HG02938 (cell line): ENCODE measurements around the gene MARS2.
"Not testable (repeated sequence)": the region's sequence is repeated elsewhere in the genome, so short reads cannot be mapped to it uniquely, and the experiment has no call there.

Source experiments
- ATAC-seq: cut with Tn5 transposase; IDR thresholded peaks from one replicate; pipeline ENCODE4 v1.9.1; 2021; ENCODE audit warnings: mild to moderate bottlenecking, moderate library complexity; ENCODE audit not compliant: unreplicated experiment

The MARS2 gene

DNA sequence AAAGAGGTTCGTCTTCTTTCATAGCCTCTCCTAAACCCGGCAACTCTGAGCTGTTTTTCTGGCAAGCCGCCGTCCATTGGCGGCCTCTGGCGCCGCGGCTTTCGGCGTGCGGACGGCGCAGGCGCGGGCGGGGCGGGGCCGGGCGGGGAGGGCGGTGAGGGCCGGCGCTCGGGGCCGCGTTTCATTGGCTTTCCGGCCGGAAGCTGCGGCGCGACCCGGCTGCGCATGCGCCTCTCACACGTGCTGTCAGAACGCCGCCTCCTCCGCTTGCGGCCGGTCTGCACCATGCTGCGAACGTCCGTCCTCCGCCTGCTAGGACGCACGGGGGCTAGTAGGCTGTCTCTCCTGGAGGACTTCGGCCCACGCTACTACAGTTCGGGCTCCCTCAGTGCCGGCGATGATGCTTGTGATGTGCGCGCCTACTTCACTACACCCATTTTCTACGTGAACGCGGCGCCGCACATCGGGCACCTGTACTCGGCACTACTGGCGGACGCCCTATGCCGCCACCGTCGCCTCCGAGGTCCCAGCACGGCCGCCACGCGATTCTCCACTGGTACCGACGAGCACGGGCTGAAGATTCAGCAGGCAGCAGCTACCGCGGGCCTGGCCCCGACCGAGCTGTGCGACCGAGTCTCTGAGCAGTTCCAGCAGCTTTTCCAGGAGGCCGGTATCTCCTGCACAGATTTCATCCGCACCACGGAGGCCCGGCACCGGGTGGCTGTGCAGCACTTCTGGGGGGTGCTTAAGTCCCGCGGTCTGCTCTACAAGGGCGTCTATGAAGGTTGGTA, at the start of gene MARS2:
MARS2 (plus strand) TSS at position 249 of the 791 bp plus-strand sequence; CDS start at position 286, 37 bp downstream.
- ATAC-seq: peak; percentile 74

DNA sequence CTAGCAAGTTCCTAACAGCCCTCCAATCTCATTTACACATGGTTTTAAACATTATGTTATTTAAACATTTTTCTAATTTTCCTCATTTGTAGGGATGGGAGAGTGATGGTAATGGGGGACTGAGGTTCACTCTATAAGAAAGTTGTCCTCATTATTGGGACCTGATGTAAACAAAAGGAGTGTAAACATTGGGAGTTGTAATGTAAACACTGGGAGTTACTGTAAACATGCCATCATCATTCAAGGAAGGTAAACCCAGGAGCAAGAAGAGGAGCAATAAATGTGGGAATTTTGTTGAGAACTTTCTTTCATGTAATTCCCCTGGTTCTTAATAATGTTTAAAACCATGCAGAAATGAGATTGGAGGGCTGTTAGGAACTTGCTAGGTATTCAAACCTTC, 47.6 kb upstream of the MARS2 start:
- ATAC-seq: no peak

DNA sequence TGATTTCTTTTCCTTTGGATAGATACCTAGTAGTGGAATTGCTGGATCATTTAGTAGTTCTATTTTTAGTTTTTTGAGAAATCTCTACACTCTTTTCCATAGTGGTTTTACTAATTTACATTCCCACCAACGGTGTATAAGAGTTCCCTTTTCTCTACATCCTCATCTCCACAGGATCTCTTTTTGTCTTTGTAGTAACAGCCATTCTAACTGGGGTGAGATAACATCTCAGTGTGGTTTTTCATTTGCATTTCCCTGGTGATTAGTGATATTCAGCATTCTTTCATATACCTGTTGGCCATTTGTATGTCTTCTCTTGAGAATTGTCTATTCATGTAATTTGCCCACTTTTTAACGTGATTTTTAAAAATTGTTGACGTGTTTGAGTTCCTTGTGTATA, 43.5 kb upstream of the MARS2 start:
- ATAC-seq: no peak

DNA sequence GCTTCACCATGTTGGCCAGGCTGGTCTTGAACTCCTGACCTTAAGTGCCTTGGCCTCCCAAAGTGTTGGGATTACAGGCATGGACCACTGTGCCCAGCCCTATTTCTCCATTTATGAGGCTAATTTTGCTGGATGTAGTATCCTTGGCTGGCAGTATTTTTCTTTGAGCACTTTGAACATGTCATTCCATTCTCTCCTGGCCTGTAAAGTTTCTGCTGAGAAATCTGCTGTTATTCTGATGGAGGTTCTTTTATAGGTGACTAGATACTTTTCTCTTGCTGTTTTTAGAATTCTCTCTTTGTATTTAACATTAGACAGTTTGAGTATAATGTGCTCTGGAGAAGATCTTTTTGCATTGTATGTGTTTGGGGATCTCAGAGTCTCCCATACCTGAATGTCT, 38.9 kb upstream of the MARS2 start:
- no peak for ATAC-seq

DNA sequence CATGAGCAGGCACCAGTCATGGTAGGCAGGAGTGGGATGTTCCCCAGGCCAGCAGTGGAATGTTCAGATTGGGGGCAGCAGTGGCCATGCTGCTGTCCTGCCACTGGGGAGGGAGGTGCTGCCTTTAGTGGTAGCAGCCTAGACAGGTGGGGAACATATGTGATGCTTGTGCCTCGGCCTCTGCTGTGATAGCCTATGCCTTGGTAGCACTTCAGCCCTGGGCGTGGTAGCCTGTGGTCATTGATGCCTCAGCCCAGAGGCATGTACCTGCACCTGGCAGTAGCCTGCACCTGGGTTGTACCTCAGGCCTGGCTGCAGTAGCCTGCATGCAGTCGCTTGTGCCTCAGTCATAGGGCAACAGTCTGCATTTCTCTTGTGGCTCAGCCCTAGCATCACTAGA, 36.9 kb upstream of the MARS2 start:
- no peak for ATAC-seq

DNA sequence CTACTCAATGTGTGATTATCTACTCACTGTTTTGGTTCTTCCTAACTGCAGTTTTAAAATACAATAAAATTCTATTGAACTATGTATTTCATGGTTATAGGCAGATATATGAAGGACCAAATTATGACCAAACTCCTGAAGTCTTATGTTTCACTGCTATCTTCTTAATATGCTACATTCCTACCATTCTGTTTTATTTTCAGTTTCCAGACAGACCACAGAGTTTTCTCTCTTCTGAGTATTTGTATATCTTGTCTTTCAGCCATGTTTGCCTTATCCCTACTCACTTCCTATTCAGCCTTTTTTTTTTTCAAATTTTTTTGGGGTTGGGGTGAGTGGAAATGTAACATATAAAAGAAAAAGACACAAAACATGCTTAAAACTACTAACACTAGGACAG, 36.1 kb upstream of the MARS2 start:
- ATAC-seq: no peak

DNA sequence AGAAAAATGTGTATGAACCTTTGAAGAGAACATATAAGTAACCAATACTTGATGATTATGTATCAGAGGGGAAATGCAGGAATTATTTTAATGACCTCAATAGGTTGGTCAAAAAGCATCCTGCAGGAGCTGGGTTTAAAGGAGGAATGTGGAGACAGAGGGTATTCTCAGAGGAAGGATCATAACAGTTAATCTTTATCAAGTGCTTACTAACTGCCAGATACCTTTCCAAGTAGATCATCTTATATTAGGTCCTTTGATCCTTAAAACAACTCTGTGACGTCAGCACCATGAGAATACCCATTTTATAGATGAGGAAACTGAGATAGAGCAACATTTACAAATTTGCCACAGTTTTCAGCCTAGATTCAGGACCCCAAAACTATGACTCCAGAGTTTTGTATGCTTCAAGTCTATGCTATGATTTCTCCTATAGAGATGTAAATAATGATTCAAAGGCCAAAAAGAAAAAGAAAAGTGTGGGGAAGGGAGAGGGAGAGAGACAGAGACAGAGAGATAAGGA, 32.7 kb upstream of the MARS2 start:
- ATAC-seq: no peak

DNA sequence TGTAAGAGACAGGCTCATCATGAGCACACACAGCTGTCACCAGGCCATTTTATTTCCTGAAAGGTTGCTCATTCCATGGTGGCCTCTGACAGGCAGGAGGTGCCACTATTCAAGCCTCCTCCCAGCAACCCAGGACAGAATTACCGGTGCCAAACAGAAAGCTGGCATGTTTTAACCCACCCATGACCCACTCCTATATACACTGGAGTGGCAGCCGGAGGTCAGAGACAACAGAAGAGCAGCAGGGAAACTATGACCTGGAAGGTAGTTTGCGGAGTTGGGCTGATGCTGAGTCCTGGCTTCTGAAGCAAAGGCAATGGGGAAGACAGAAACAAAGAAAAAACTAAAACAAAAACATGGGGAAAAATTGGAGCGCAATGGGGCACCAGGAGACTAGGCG, 32.1 kb upstream of the MARS2 start:
- no peak for ATAC-seq

DNA sequence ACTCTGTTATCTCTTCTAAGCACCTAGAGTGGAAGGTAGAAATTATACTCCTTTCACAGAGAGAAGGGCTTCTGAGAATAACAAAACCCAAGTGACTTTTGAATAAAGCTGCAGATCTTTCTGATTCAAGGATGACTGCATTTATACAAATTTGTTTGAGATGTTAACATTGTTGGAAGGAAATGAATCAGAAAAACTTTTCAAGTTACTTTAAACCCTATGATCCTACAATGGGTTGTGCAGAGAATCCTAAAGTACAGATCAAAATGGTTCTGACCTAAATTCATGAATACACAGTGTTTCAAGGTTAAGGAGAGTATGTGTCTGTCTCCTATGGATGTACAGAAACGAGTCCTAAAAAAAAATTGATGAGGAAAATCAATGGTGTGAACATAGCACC, 31.6 kb upstream of the MARS2 start:
- ATAC-seq: no peak

DNA sequence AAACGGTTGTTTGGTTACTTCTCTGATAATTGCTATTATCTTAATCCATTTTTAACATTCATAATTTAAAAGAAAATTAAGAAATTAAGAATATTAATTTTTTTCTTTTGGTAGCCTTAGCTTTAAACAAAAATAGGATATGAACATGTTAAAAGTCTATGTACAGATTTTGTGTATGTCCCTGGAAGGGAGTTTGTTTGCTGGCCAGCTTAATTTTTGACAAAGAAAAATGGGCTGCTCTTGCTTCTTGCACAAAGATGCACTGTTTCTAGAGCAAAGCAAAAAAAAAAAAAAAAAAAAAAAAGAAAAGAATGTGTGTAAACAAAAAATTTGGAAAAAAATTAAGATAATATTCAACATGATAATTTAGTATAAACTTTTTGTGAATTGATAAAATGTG, 31.1 kb upstream of the MARS2 start:
- ATAC-seq: no peak

DNA sequence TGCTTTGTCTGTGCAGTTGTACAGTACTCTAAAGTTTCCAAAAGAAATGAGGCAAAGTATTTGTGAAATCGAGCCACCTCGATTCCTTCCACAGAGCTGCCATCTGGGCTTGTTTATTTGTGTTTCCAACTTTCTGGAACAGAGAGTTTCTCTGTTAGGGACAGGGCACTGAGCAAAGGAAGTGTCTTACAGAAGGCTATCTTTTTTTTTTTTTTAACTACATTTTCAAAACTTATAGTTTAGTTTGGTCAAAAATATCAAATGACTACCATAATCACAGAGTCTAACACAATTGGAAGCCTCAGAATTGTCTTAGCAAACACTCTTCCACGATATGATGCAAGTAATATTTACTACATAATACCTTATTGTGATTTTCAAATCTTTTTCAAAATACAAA, 30.6 kb upstream of the MARS2 start:
- no peak for ATAC-seq

DNA sequence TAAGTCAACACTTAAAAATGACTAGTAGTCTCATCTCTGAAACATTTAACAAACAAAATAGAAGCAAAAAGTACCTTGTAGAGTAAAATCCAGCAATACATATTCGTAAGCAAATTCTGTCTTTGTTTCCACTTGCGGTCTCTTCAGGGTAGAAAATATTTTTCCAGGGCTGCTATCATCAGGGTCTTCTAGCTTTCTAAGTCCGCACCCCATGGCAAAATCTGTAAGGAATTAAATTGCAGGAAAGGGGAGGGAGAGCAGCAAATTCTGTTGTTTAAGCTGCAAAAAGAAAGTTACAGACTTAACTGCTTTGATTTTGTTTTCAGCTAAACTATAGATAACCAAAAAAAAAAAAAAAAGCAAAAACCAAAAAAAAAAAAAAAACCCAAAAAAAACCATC, 29.9 kb upstream of the MARS2 start, which contains the start of gene RFTN2:
RFTN2 (minus strand) TSS at position 342 of the 400 bp plus-strand sequence; CDS start at position 213, 129 bp downstream.
- ATAC-seq: no peak

DNA sequence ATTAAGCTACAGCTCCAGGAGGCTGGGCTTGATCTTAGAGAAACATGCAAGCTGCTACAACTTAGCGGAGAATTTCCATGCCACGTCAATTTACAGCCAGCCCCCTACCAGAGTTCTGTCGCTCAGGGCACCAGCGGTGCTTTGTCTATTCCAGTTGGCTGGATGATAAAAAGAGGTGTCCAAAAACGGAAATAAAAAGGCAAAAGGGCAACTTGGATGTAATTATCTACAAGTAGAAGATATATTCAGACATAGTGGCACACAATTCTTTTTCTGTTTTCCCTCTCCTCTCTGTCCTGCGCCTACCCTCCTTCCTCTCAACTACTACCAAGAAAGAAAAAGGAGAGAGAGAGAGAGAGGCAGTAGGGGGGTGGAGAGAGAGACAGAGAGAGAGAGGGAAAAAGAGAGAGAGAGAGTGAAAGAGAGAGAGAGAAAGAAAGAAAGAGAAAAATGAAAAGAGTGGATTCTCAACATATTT, 29.4 kb upstream of the MARS2 start:
- no peak for ATAC-seq

DNA sequence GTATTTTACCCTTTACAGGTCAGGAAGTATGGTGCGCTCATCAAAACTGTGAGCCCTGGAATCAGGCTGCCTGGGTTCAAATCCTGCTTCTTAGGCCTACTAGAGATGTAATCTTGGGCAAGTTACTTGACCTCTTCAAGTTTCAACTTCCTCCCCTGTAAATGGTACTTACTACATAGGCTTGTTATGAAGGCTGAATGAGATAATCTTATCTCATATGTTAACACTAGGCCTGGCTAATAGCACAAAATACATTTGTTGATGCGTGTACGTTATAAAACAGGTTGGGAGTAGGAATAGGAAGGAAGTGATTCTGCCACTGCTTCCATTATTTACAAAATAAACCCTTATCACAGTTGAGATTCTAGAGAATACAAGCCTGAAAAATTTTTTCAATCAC, 28.1 kb upstream of the MARS2 start:
- ATAC-seq: no peak

DNA sequence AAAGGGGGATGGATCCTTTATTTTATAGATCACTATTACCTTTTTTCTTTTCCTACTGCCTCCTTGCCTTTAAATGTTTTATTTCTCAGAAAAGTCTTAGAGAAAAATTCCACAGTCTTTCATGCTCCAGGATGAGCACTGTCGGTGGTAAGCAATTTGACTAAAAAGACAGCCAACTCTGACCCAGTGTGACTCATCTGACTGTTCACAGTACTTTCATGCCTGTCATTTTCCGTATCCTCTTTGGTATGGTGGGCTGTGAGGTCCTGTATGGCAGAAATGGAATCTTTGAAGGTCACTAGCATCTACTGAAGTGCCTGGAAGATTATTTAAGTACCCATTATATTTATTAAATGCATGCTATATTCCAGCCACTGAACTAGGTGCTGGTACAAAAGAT, 27.7 kb upstream of the MARS2 start:
- no peak for ATAC-seq

DNA sequence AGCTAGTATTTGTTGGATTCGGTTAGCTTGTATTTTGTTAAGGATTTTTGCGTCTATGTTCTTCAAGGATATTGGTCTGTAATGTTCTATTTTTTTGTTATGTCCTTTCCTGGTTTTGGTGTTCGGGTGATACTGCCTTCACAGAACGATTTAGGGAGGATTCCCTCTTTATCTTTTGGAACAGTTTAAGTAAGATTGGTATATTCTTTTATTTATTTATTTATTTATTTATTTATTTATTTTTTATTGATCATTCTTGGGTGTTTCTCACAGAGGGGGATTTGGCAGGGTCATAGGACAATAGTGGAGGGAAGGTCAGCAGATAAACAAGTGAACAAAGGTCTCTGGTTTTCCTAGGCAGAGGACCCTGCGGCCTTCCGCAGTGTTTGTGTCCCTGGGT, 10.0 kb upstream of the MARS2 start:
- not testable (repeated sequence) for ATAC-seq

DNA sequence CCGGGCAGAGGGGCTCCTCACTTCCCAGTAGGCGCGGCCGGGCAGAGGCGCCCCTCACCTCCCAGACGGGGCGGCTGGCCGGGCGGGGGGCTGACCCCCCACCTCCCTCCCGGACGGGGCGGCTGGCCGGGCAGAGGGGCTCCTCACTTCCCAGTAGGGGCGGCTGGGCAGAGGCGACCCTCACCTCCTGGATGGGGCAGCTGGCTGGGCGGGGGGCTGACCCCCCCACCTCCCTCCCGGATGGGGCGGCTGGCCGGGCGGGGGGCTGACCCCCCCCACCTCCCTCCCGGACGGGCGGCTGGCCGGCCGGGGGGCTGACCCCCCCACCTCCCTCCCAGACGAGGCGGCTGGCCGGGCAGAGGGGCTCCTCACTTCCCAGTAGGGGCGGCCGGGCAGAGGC, 9.2 kb upstream of the MARS2 start:
- ATAC-seq: not testable (repeated sequence)

DNA sequence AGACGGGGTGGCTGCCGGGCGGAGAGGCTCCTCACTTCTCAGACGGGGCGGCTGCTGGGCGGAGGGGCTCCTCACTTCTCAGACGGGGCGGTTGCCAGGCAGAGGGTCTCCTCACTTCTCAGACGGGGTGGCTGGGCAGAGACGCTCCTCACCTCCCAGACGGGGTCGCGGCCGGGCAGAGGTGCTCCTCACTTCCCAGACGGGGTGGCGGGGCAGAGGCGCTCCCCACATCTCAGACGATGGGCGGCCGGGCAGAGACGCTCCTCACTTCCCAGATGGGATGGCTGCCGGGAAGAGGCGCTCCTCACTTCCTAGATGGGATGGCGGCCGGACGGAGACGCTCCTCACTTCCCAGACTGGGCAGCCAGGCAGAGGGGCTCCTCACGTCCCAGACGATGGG, 8.6 kb upstream of the MARS2 start:
- ATAC-seq: not testable (repeated sequence)

DNA sequence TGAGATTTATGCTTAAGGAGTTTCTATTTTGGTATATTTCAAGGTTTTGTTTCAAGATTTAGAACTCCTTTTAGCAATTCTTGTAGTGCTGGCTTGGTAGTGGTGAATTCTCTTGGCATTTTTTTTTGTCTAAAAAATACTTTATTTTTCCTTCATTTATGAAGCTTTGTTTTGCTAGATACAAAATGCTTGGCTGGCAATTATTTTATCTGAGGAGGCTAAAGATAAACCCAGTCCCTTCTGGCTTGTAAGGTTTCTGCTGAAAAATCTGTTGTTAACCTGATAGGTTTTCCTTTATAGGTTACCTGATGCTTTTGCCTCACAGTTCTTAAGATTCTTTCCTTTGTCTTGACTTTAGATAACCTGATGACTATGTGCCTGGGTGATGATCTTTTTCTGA, 5.4 kb upstream of the MARS2 start:
- not testable (repeated sequence) for ATAC-seq

DNA sequence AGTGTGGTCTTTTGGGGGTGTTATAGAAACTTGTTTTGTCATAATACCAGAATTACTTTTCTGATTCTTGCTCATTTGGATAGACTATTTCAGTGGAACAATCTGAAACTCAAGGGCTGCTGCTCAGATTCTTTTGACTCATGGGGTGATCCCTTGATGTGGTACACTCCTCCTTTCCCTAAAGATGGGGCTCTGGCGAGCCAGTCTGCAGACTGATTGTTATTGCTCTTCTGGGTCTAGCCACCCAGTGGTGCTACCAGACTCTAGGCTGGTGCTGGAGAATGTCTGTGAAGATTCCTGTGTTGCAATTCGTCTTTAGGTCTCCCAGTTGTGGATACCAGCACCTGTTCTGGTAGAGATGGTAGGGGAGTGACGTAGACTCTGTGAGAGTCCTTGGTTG, 4.2 kb upstream of the MARS2 start:
- ATAC-seq: no peak

DNA sequence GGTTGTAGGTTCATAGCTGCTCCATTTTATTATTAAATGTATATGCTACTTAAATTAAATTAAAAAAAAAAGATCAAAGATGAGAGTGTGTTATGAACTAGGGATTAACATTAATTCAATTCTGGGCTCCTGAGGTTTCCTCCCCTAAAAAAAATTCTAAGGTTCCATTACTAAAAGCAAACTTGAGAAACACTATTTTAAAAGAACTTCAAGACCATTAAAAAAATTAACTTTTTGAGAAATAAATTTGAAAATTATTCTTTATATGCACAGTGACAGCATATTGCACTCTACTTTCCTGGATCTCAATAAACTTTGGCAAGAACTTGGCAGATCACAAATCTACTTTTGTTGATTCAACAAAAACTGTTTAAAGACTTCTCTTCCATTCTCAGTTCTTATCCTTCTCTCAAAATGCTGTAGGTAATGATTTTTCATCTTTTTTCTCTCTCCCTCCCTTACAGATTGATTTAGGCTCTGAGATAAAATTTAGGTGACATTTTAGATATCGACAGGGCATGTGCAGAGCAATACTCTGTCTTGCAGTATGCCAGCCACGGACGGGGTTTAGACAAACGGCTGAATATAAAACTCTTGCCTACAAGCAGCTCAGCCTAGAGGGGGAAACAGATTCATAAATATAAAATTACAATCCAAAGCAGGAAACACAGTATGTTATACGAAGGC, 592 bp upstream of the MARS2 start:
- ATAC-seq: peak; percentile 37
